CD4-positive, alpha-beta T cell treated with Interferon gamma for 1 hour (primary cell): Measurements from ENCODE around the gene TTC21A.

ENCODE experiments used
- DNase-seq: peaks from one replicate; pipeline ENCODE4 v3.0.0-alpha.2; 2020

TTC21A gene

DNA sequence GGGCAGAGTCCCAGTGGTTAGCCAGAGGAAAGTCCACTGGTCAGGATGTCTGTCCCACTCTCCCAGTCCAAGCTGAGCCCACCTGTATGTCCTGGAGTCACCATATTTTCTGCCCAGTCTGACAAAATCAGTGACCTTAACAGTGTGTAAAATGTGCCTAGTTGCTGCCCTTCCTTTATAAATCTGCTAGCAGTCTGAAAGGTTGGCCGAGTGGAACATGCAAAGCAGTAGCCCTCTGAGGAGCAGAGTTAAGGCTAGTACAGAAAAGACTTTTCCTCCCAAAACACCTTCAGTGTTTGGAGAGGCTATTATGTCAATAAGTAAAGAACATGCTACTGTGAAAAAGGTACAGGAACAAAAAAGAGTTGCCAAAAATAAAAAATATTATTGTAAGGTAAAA, 15.3 kb downstream of the TTC21A start:
- no peak for DNase-seq

DNA sequence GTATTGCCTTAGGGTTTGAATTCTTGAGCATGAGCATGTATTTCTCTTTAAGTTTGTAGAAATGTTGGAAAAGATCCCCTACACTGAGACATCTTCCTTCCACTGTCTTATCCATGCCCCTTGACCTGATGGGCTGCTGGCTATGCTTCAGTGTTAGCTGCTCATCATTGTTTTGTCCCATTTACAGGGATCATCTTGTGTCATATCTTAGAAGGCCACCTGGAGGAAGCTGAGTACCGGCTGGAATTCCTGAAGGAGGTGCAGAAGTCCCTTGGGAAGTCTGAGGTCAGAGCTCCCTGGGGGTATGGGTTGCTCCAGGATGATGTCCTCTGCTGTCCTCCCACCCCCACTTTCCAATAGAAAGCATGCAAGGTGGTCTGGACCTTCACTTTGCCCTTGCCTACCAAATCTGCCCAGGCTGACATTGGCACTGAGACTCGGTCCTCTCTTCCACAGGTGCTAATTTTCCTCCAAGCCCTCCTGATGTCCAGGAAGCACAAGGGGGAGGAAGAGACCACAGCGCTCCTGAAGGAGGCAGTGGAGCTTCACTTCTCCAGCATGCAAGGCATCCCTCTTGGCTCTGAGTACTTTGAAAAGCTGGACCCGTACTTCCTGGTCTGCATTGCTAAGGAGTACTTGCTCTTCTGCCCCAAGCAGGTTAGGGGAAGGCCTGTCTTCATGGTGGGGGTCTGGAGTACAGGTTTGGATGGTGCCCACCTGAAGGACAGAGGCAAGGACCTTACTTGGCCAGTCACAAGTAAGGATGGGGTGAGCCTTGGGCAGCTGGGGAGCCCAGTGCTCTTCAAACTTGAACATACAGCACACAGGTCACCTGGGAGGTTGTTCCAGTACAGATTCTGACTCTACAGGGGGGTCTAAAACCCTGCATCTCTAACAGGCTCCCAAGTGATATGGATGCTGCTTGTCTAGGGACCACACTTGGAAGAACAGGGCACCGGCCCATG, 17.7 kb downstream of the TTC21A start:
- DNase-seq = no peak

DNA sequence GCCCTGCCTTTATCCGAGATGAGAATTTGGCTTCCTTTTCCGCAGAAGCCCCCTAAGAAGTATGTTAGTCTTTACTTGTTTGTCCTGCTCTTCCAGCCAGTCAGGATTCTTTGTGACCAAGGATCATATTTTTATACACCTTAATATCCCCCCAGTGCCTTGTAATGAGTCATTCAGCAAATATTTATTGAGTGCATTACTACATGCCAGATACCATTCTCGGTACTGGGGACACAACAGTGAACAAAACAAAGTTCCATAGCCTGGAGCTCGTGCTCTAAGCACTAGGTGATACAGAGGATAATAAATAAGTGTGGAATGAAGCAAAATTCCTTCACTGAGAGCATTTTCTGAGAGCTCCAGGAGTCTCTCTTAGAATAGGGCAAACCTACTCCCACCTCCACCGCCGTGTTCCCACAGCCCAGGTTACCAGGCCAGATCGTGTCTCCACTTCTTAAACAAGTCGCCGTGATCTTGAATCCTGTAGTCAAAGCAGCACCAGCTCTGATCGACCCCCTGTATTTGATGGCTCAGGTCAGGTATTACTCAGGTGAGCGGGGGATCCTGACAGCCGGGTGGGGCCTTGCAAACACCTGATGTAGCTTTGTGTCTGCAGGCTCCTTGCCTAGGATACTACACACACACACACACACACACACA, 18.5 kb downstream of the TTC21A start:
- no peak for DNase-seq

DNA sequence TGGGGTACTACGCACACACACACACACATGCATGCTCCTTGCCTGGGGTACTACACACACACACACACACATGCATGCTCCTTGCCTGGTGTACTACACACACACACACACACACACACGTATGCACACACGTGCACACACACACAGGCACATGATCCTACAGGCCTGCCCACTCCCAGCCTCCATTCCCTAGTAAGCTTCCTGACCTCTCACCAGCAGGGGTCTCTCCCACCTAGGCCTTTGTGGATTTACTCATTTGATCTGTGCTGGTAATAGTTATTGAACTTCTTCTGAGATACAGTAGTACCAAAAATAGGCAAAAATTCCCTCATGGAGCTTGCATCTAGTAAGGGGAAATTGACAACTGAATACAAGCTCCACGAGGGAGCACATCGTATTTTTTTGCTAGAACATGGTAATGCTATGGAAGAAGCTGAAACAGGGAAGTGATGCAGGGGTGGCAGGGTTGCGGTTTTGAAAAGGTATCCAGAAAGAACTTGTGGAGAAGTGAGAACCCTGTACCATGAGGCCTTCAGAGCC, 19.1 kb downstream of the TTC21A start:
- no peak for DNase-seq

DNA sequence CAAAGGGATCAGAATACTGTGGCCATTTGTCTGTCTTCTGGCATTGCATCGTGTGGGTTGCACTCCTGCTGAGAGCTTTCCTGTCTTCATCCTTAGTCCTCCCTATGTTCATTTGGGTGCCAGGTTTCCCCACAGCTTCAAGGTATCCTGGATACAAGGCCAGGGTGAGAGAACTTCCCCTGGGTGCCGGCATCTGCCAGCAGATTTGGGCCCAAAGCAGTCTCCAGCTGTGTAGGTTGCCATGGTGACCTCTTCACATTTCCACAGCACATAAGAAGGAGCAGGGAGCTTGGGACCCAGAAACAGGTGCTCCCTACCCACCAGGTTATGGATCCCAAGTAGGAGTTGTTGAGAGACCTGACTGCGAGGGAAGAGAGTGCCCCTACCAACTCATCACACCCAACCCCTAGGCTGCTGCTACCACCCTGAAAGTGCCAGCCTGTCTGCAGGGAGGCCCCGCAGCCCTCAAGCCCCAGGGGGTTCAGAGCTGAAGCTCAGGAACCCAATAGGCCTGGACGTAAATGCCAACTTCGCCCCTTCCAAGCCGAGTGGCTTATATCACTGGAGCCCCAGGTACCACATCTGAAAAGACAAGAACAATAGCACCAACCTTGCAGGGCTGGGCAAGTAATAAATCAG, 19.9 kb downstream of the TTC21A start:
- no peak for DNase-seq

DNA sequence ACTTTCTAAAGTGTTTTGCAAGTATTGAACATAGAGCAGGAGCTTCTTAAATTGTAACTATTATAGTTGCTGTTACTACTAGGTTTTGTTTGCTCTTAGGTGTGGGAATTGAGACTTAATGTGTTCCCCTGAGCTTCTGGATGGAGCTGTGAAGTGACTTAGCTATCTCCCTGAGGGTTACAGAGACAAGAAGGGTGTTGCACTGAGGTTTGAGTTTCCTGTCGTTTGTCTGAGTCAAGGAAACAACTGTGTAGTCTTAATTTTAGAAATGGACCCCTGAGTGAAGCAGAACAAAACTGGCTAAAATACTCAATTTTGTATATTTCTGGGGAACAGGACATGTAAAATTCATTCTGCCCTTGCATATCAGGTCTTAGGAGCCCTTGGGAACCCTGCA, 20.4 kb downstream of the TTC21A start:
- DNase-seq = no peak

DNA sequence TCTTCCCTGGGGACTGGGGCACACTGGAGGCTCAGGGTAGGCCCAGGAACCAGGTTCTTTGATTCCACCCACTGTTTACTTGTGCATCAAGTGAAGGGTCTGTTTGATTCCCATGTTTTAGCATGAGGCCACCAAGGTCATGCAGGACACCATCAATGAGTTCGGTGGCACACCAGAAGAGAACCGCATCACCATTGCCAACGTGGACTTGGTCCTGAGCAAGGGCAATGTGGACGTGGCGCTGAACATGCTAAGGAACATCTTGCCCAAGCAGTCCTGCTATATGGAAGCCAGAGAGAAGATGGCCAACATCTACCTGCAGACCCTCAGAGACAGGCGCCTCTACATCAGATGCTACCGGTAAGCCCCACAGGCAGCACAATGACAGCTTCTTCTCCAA, 21.5 kb downstream of the TTC21A start:
- DNase-seq = no peak

DNA sequence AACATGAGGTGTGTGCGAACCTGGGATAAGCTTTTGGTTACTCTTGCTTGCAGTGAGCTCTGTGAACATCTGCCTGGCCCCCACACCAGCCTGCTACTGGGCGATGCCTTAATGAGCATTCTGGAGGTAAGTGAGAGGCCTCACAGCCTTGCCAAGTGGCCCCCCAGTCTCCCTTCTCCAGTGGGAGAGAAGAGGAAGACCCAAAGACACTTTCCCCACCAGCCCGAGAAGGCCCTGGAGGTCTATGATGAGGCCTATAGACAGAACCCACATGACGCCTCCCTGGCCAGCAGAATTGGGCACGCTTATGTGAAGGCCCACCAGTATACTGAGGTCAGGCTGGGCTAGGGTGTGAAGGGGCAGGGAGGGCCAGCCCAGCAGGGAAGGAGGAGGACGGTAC, 22.5 kb downstream of the TTC21A start:
- no peak for DNase-seq

DNA sequence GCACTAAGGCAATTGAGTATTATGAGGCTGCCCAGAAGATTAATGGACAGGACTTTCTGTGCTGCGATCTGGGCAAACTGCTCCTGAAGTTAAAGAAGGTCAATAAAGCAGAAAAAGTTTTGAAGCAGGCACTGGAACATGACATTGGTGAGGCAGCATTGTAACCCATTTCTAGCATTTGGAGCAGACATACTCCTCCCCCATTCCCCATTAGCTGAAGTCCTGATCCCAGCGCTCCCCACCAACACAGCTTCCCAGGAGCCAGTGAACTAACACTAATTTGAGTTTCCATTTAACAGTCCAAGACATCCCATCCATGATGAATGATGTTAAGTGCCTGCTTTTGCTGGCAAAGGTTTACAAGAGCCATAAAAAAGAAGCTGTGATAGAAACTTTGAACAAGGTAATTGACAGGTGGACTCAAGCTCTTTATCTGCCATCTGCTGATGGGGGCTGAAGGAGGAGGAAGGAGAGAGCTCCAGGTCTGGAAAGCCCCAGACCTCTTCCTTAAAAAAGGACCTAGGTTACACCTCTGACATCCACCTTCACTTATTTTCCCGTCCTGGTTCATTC, 23.3 kb downstream of the TTC21A start:
- DNase-seq = no peak

DNA sequence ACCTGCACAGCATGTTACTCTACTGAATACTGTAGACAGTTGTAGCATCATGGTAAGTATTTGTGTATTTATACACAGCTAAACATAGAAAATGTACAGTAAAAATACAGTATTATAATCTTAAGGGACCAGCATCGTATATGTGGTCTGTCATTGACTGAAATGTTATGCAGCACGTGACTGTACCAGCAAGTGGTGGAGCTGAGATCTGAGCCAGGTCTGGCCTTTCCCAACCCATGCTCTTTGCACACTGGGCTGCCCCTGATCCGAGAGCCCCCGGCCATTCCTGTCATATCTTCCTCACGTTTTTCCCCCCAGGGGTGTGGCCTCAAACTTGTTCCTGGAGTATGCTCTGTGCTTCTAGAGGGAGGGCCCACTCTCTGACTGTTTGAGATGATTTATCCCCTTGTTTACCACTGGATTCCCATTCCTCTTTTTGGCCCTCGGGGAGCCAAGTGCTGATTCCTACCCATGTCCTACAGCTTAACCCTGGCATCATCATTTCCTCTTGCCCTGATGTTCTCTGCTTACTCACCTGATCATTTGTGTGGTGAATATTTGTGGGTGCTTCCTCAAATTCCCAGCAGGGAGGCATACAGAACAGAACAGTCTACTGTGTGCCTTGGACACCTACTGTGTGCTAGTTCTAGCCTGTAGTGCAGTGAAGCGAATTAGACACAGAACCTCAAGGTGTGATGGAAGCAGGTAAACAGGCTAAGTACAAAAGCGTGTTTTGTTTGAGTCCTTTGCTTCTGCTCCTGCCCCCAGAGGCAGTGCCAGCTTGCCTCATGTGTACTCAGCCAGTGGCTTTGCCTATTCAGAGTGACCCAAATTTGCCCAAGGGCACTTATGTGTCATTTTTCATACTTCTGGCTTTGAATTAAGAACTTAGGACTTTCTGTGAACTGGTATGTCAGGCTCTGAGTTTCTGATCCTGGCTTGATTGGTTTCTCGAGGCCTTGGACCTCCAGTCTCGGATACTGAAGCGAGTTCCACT, 24.9 kb downstream of the TTC21A start:
- no peak for DNase-seq

DNA sequence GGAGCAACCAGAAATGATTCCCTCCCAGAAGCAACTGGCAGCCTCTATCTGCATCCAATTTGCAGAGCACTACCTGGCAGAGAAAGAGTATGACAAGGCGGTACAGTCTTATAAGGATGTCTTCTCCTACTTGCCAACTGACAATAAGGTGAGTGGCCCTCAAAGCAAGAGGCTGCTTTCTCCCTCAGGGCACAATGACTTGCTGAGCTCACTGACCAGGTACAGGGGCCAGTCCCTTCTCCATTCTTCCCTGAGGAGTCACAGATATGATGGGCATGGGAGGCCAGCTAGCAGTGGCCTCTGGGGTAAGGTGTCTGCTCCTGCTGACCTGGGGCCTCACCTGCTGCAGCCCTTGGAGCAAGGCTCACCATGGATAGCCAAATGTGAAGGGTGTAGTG, 25.6 kb downstream of the TTC21A start:
- no peak for DNase-seq

DNA sequence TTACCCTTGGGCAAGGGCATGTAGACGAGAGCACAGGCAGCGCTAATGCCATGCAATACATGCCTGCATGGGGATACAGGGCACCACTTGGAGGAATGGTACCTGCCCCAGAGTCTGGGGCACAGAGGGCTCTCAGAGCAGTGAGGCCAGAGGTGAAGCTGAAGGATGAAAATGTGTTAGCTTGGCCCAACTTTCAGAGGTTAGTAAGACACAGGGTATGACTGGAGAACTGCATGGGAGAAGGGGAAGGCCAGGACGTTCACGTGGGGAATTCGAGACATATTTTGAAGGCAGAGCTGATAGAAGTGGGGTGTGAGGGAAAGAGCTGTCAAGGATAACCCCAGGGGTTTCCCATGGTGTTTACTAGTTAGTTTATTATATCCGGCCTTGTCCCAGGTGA, 26.3 kb downstream of the TTC21A start:
- no peak for DNase-seq

DNA sequence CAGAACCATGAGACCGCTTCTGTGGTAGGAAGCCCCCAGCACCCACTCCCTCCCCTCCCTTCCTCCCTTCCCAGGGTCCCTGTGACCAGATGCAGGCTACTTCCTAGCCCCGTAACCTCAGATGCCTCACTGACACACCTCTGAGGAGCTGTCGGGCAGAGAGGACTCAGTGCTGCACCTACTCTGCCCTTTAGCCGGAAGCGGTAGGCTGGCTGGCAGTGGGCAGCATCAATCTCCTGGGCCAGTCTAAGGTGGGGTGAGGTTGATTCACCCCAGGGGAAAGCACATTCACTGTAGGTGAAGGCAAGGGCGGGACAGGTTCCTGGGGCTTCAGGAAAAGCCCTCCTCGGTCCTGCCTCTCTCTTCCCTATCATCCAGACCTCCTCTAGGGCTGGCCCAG, 26.8 kb downstream of the TTC21A start:
- no peak for DNase-seq

DNA sequence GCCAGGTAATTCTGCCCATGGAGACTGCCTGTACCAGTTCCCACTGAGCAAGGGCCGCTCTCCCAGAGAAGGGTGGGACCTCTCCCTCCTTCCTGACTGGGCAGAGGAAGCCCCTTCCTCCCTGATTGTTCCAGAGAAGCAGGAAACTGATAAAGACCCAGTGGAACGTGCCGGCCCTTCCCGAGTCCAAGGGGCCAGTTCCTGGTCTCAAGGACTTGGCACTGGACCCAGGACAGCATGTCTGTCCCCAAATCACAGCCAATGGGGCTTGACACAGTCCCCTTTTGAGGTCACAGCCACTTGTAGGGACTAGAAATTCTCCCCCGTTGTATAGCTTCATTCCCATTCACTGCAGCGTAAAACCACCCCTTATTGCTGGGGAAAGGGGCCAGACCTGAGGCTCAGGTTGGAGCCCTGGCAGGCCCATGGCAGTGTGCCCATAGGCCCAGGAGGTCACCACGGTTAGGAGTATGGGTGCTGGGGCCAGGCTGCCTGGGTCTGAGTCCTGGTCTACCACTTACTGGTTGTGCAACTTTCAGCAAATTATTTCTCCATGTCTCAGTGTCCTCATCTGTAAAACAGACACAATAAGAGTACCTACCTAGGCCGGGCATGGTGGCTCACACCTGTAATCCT, 27.8 kb downstream of the TTC21A start:
- no peak for DNase-seq

DNA sequence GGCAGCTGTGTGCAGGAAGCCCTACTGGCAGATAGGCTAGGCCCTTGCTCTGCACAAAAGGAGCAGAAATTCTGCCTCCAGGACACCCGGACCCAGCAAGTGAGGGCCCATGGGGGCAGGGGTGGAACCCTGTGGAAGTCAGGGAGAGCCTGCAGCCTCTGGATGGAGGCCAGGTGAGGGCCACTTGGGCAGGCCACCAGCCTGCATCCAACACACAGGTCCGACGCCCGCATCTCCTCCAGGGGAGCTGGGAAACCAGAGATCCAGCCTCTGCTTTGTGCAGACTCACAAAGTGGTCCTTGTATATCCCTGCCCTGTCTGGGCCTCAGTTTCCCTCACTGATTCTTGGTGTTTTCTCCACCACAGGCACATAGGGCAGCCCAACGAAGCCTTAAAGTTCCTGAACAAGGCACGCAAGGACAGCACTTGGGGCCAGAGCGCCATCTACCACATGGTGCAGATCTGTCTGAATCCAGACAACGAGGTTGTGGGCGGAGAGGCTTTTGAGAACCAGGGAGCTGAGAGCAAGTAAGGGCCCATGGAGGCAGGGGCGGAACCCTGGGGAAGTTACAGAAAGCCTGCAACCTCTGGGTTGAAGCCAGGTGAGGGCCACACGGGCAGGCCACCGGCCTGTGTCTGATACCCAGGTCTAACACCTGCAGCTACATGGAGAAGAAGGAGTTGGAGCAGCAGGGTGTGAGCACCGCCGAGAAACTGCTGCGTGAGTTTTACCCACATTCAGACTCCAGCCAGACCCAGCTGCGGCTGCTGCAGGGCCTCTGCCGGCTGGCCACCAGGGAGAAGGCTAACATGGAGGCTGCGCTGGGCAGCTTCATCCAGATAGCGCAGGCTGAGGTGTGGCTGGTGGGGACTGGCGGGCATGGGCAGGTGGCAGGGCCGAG, 29.3 kb downstream of the TTC21A start:
- no peak for DNase-seq

DNA sequence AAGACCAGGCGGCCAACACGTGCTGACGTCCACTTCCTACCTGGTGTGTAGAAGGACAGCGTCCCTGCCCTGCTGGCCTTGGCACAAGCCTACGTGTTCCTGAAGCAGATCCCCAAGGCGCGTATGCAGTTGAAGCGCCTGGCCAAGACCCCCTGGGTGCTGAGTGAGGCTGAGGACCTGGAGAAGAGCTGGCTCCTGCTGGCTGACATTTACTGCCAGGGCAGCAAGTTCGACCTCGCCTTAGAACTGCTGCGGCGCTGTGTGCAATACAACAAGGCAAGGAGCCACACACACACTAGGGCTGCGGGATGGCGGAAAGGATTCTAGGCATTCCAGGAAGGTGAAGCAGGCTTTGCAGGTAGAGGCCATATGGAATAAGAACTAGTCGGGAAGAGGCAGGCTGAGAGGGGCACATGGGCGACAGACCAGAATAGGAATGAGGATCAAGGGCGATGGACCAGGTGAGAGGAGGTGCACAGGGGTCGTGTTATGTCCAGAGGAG, 30.0 kb downstream of the TTC21A start:
- DNase-seq = no peak

DNA sequence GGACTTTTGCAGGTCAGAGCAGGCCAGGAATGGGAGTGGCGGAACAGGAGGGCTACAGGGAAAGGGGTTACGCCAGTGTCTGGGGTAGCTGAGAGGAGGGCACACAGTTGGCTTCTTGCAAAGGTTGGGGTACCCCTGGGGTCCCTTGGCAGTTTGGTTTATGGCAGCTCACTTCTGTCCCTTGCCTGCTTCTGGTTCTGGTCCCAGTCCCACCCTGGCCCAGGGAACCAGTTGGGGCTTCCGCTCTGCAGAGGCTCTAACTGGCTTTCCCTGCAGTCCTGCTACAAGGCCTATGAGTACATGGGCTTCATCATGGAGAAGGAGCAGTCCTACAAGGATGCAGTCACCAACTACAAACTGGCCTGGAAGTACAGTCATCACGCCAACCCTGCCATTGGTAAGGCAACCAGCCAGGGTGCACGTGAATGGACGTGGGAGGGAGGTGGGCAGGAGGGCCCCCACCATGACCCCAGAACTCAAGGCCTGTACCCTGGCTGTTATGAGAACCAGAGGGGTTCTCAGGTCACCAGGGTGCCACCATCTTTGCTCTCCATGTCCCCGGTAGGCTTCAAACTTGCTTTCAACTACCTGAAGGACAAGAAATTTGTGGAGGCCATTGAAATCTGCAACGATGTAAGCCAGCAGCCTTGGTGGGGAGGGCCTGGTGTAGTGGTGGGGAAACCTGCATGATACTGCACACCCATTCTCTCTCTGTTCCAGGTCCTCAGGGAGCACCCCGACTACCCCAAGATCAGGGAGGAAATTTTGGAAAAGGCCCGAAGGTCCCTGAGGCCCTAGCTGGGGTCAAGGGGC, 30.7 kb downstream of the TTC21A start:
- no peak for DNase-seq

DNA sequence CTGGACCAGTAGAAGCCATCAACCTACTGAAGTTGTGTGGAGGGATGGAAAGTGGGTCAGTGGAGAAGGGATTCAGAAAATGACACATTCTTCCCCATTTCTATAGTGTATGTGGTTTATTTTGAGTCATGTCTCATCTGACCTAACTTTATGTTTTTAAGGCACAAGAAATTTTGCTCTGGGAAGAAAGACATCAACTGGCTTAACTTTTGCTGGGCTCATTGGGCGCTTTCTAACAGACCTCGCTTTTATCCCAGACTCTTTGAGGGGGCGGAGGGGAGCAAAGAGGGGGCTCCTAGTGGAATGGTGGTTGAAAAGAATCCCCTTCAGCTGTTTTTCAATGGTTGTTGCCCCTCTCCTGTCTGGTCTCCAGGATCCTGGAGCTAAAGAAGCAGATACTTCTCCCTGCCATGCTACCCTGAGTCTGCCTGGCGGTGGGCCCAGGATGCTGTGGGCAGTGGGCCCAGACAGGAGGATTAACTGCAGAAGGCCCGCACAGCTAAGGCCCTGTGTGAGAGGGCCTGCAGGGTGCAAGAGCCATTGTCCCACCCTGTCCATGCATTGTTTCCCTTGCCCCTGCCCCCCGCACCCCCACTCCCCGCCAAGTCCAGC, 31.4 kb downstream of the TTC21A start:
- no peak for DNase-seq

DNA sequence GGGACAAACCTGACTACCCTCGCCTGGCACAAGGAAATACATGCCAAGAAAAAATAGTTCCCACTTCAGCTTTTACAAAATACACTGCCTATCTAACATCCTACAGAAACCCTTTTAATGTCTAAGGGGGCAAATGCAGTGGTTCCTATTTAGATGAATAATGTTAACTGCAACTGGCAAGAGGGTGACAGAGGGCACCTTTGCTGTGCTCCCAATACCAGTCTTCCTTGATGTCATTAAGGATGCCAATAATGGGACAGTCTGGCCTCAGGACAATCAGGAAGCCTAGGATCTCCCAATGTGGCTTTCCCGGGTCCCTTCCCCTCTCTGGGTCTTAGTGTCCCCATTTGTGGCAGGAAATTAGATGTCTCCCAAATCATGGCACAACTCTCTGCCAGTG, 32.0 kb downstream of the TTC21A start:
- DNase-seq = no peak
